ENCODE results near the gene BSND.
A peak's percentile ranks its signal among the peaks of the same experiment; 100 is the strongest.
"Not testable (repeated sequence)": the region's sequence is repeated elsewhere in the genome, so short reads cannot be mapped to it uniquely, and the experiment has no call there.

The BSND gene

DNA sequence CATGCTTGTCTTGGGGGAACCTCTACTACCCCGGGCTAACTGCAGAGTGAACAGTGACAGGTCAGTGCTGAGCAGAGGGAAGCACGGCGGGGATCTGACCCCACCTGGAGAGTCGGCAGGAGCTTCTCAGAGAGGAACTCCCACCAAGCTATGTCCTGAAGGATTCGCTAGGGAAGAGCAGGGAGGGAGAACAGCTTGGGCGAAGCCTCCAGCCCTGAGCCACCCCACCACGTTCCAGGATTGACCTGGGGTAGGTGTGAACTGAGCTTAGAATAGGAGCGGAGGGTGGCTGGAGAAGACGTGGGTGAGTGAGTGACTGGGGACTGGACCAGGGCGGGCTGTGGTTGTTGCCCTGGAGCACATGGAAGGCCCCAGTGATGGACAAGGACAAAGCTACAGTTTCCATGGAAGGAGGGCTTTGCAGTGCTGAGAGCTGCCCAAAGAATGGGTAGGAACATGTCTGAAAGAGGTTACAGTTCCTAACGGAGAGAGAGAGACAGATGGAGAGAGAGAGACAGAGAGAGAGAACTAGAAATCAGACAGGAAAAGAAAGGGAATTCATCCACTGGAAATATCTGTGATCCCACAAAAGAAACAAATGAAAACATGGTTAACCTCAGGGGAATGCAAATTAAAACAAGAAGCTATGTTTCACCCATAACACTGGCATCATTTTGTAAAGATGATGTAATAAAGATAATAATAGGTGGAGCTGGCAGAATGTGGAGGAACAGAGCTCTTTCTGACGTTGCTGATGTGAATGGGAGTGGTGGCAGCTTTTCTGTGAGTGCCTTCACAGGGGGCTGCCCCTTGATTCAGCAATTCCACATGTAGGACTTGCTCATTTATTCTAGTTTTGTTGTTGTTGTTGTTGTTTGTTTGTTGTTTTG, 17.2 kb downstream of the BSND start:
- DNase-seq (ENCODE audit: low read depth, low spot score), result no peak

DNA sequence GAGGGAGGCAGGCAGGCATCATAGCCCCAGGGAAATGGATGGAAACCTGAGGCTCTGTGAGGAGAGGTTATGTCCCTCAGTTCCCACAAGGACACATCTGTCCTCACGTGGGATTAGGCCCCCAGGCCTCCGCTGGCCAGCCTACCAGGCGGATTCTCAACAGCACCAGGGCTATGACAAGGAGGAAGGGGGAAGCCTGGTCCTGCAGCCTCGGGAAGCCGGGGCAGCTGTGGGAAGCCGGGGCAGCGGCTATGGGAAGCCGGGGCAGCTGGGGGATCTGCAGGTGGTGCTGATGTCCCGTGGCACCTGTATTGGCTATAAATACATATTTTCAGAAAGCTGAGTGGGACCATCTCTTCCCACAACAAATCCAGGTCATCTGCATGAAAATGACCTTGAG, 19.7 kb downstream of the BSND start:
- DNase-seq (ENCODE audit: low read depth, low spot score), result no peak

DNA sequence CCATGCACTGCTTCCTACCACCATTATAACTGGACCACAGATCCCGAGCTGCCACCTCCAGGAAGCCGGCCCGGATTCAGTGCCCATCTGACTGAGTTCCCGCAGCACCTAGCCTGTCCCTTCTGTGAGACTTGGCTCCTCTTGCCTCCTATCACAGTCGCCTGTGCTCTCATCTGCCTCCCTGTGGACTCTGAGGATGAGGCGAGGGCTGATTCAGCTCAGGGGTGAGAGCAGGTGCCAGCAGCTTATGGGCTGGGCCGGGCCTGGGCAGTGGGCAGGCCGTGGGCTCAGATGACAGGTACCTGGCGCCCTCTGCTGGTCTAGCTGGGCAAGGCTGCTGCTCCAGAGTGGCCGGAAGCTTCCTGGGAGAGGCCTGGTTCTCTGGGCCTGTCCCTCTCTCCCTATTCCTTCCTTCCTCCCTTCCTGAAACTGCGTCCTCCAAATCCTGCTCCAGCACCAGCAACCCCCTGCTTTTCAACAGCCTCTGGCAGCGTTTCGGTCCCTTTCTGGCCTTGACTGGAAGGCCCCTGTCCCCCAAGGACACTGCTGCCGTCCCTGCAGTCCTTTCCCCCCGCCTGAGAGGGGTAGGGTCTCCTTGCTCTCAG, 23.3 kb downstream of the BSND start:
- DNase-seq (ENCODE audit: low read depth, low spot score), result peak; percentile 86

DNA sequence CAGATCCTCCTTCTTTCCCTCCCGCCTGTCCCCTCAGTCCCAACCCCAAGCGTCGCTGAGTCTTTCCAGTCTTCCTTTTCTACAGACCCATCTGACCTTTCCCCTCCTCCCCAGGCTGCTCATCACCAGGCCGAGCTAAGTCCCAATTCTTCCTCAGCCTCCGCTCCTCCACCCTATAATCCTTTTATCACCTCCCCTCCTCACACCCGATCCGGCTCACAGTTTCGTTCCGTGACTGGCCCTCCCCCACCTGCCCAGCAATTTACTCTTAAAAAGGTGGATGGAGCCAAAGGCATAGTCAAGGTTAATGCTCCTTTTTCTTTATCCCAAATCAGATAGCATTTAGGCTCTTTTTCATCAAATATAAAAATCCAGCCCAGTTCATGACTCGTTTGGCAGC, 25.4 kb downstream of the BSND start:
- DNase-seq (ENCODE audit: low read depth, low spot score), result not testable (repeated sequence)

DNA sequence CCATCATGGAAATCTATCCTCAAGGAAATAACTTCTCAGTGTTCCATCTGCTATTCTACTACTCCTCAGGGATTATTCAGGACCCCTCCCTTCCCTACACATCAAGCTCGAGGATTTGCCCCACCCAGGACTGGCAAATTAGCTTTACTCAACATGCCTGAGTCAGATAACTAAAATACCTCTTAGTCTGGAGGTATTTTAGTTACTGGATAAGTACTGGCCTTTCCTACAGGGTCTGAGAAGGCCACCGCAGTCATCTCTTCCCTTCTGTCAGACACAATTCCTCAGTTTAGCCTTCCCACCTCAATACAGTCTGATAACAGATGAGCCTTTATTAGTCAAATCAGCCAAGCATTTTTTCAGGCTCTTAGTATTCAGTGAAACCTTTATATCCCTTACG, 27.9 kb downstream of the BSND start:
- not testable (repeated sequence) for DNase-seq (ENCODE audit: low read depth, low spot score)

DNA sequence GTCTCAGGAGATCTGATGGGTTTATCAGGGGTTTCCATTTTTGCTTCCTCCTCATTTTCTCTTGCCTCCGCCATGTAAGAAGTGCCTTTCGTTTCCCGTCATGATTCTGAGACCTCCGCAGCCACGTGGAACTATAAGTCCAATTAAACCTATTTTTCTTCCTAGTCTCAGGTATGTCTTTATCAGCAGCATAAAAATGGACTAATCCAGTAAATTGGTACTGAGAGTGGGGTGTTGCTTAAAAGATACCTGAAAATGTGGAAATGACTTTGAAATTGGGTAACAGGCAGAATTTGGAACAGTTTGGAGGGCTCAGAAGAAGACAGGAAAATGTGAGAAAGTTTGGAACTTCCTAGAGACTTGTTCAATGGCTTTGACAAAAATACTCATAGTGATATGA, 32.4 kb downstream of the BSND start:
- DNase-seq (ENCODE audit: low read depth, low spot score), result not testable (repeated sequence)

DNA sequence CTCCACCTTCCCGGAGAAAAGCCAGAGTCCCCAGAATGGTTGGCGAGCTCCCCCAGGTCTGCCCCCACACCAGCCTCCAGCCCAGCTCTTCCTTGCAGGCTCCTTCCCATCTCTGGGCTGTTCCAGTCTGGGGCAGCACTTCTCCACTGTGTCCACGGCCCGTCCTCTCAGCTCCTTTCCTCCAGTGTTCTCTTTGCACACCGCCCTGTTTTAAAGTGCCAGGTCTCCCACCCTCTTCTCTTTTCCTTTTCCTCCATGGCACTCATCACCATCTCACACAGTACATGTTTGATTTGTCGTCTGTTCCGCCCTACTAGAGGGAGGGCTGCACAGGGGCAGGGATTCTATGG, 34.5 kb downstream of the BSND start:
- no peak for DNase-seq (ENCODE audit: low read depth, low spot score)

DNA sequence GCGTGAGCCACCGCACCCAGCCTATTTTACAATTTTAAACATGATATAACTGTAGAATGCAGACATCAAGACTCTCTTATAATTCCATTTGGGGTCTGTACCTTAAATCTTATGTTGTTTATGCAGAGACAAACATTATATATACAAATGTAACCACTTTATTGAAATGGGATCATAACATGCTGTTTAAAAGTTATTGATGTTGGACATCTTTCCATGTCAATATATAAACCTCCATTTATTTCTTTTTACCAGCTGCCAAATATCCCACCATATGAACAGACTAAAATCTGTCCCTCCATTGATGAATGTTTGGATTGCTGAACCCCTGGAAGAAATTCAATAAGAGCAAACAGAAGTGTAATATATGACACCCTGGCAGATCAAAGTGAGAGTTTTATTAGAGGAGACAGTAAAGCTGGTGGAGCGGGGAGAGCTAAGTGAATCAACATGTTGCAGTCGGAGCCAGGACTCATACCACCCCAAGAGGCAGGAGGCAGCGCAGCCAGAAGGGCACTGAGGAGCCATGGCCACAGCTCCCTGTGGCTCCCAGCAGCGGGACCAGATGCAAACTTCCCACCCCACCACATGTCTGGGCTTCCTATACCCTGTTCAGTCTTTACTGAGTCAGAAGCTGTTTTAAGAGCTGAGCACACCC, 35.9 kb downstream of the BSND start:
- DNase-seq (ENCODE audit: low read depth, low spot score), result no peak

DNA sequence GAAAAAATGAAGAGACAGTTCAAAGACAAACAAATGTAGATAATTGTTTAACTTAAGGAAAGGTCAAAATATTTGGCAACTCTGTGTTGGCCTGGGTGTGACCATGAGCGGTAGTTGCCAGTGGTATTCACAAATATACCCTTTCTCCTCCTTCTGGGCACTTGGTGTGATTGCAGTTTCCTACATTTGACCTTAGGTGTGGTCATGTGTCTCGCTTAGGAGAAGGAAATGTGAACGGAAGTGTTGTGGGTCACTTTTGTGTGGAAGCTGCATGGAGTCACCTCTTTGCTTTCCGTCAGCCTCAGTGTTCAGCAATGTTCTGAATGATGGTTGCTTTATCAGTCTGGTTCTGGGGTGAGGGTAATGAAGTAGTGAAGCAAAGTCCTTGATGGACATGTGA, 37.2 kb downstream of the BSND start:
- DNase-seq (ENCODE audit: low read depth, low spot score), result peak; percentile 12

DNA sequence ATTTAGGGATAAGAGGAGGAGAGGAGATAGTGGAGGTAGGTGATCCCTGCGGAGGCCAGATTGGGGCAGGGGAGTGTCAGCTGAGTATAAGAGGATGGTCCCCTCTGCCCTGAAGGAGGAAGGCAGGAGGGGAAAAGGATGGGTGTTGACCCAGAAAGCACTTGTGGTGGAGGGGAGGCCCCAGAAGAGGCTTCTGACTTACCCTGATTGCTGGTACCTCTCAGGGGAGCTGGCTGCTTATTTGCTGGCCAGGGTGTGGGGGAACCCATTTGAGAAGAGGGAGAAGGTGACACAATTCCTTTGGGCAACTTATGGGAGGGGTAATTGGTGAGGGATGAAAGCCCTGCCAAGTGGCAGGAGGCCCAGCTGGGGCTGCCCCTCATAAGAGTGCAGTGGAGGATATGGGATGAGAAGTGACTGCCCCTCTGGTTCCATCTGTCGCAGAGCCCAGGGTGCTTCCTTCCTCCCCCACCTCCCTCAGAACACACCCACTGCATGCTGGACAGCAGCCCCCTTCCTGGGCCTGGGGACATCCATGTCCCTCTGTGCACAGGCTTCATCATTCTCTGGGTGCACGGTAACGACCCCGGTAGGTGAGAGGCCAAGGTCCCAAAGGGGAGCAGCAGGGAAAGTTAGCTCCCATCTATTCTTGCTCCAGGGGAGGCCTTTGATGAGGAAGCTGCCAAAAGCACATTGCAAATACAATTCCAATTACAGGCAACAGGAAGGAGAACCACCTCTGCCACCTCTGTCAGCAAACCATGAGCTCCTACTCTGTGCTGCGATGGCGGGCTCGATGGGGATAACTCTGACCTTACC, 39.2 kb downstream of the BSND start:
- DNase-seq (ENCODE audit: low read depth, low spot score), result no peak

DNA sequence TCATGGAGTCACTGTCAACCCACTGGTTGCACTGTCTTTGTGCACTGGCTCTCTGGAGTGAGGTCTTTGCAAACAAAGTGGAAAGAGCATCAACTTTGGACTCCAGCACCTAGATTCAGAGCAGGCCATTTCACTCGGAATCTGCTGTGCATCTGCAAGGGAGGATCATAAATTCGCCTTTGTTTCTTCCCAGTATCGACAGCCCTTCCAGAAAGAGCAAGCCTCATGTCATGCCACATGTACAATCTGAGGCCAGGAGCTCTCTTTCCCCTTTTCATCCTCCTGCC, 39.8 kb downstream of the BSND start:
- DNase-seq (ENCODE audit: low read depth, low spot score), result no peak

DNA sequence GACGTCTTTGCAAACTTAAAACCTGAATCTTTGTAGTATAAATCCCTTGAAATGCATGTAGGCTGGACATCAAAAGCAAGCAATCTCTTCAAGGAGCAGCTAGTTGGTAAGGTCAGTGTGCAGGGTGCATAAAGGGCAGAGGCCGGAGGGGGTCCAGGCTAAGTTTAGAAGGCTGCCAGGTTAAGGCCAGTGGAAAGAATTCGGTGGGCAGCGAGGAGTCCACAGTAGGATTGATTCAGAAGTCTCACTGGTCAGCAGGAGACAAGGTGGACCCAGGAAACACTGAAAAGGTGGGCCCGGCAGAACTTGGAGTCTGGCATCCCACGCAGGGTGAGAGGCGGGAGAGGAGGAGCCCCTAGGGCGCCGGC, 40.2 kb downstream of the BSND start:
- no peak for DNase-seq (ENCODE audit: low read depth, low spot score)

DNA sequence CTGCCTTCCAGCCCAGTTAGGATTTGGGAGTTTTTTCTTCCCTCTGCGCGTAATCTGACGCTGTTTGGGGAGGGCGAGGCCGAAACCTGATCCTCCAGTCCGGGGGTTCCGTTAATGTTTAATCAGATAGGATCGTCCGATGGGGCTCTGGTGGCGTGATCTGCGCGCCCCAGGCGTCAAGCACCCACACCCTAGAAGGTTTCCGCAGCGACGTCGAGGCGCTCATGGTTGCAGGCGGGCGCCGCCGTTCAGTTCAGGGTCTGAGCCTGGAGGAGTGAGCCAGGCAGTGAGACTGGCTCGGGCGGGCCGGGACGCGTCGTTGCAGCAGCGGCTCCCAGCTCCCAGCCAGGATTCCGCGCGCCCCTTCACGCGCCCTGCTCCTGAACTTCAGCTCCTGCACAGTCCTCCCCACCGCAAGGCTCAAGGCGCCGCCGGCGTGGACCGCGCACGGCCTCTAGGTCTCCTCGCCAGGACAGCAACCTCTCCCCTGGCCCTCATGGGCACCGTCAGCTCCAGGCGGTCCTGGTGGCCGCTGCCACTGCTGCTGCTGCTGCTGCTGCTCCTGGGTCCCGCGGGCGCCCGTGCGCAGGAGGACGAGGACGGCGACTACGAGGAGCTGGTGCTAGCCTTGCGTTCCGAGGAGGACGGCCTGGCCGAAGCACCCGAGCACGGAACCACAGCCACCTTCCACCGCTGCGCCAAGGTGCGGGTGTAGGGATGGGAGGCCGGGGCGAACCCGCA, 40.8 kb downstream of the BSND start, which contains the start of gene PCSK9:
PCSK9 (plus strand) TSS at position 207 of the 741 bp plus-strand sequence; CDS start at position 497, 290 bp downstream.
- DNase-seq (ENCODE audit: low read depth, low spot score), result no peak

DNA sequence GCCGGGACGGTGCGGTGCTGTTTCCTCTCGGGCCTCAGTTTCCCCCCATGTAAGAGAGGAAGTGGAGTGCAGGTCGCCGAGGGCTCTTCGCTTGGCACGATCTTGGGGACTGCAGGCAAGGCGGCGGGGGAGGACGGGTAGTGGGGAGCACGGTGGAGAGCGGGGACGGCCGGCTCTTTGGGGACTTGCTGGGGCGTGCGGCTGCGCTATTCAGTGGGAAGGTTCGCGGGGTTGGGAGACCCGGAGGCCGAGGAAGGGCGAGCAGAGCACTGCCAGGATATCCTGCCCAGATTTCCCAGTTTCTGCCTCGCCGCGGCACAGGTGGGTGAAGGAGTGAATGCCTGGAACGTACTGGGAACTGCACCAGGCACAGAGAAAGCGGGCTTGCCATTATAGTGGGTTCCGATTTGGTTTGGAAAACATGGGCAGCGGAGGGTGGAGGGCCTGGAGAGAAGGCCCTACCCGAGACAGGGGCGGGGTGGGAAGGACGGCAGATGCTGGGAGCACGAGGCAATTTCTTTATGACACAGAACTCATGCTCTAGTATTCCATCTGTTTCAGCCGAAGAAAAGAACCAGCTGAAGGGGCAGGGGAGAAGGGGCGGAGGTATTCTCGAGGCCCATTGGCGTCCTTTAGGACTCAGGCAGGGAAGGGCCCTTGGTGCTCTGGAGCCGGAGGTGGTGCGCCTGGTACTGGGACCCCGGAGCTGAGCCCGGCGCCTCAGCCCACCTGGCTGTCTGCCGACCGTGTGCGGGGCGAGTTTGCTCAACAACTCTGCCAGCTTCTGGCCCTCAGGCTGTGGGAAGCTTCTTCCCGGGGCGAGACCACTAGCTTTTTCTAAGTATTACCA, 41.6 kb downstream of the BSND start:
- no peak for DNase-seq (ENCODE audit: low read depth, low spot score)

DNA sequence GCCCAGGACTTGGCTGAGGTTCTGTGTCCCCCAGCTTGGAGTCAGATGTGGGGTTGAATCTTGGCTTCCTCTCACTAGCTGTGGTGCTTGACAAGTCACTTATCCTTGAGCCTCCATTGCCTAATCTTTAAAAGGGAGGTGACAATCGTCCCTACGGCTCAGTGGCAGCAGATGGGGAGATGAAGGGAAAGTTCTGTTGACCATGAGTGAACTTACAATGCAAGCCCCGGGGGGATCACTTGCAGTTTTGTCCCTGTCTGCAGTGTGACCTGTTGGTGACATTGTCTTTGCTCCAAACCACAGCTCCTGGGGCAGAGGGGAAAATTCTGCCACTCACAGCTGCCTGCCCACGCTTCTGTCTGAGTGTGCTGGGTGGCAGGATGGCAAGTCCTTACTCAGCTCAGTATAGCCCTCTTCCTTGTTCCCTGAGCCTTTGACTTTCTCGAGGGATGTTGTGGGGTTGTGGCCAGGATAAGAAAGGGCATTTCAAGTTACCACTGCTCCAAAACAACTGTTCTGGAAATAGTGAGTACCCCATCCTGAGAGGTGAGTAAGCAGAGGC, 42.3 kb downstream of the BSND start:
- DNase-seq (ENCODE audit: low read depth, low spot score), result no peak

DNA sequence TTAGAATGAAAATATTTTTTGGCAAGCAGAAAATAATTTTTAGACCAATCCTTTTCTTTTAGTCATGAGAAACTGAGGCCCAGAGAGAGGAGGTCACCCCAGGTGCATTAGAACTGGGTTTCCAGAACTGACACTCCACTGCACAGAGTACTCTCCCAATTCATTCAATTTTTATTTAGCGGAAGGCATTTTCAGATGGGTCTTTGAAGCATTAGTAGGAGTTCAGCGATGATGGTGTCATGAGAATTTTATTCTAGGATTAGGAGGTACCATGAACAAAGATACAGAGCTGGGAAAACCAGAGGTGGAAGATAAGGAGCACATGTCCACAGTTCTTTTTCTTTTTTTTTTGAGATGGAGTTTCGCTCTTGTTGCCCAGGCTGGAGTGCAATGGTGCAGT, 42.9 kb downstream of the BSND start:
- no peak for DNase-seq (ENCODE audit: low read depth, low spot score)

DNA sequence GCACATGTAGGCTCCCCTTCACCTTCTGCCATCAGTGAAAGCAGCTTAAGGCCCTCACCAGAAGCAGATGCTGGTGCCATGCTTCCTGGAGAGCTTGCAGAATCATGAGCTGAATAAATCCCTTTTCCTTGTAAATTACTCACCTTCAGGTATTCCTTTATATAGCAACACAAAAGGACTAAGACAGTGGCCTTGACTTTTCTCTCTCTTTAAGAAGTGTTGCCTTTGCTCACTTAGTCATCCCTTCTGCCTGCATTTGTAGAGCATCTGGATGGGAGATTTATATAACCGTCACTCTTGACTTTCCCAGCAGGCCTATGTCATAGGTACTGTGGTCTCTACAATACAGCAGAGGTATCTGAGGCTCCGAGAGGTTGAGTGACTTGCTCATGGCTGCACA, 44.3 kb downstream of the BSND start:
- no peak for DNase-seq (ENCODE audit: low read depth, low spot score)

DNA sequence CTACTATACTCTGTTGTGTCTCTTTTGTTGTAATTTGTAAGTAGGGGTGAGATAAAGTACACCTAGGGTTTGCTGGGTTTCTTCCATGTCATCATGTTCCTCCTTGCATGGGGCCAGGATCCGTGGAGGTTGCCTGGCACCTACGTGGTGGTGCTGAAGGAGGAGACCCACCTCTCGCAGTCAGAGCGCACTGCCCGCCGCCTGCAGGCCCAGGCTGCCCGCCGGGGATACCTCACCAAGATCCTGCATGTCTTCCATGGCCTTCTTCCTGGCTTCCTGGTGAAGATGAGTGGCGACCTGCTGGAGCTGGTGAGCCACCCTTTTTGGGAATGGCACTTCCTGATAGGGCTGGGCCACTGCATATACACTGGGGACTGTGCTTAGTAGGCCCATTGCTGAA, 45.0 kb downstream of the BSND start:
- DNase-seq (ENCODE audit: low read depth, low spot score), result no peak

DNA sequence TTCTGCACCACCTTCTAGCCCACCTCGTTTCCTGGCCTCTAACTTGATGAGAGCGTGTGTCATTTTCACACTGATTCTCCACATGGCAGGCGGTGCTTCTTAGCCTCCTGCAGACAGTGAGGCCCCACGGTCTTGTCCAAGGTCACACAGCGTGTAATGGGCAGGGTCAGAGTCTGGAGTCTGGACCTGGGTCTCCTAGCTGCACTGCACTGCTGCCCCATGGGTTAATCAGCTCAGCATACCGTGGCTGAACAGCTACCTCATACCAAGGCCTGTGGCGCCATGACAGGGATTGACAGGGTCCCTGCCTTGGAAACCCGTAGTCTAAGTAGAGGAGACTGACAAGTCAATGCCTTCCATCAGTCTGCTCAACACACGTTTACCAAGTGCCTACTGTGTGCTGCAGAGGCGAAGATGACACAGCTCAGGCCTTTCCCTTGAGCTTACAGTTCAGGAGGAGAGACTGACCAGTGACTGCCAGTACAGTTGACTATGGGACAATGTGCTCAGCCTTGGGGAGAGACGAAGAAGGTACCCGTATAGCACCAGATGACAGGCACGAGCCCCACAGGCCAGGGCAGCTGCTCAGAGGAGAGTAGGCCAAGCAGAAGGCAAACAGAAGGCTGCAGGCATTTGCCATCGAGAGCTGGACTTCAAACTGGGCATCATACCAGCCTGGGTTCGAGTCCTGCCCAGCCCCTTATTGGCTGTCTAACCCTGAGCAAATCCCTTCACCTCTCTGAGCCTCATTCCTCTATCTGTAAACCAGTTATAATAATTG, 46.1 kb downstream of the BSND start:
- no peak for DNase-seq (ENCODE audit: low read depth, low spot score)

Data from iPS DF 19.7 (cell line).